ENCODE measurements around the gene TAX1BP3. TPM values are rescaled to one million over a fixed set of nuclear protein-coding genes. Genes with fewer than 3 reads are reported as not detected.

The TAX1BP3 gene
- total and polyA plus RNA-seq, 9 of the 15 experiments (the other 6 are each of a cell fraction or from before 2014, with no cell fraction given): 0.99 to 14.5 (median 6.2) TPM

DNA sequence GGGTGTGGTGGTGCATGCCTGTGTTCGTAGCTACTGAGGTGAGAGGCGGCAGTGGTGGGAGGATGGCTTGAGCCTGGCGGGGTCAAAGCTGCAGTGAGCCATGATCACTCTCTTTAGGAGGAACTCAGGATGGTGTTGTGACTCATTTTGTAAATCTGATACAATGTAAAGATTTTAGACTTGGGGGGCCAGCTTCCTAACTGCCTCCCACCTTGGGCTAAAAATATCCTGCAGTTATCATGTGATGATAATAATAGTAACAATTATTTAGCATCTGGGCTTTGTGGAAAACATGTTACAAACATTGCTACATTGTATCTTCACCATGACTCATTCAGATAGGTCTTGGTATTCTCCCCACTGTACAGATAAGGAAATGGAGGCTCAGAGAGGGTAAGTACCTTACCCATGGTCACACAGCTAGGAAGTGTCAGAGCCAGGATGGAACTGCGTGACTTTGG is 24.5 kb downstream of the TAX1BP3 start (continued):
- TF ChIP-seq ZNF124 (CRISPR knock-in tag; IDR thresholded peaks at IDR 0.05) (no peak), SMARCA5 (IDR thresholded peaks at IDR 0.05) (peak; percentile 65; the same call in 1 of the 2 replicates), RBM25 (IDR thresholded peaks at IDR 0.05; ENCODE audit: low read depth, low read length, severe bottlenecking) (peak; percentile 83), BCOR (IDR thresholded peaks at IDR 0.05) (peak; percentile 88), DPF2 (IDR thresholded peaks at IDR 0.05) (0 out of 2 replicates have a peak, but pooled peaks have one; percentile 21), NCOA2 (IDR thresholded peaks at IDR 0.05; ENCODE audit: partially characterized antibody in 2 of 2) (no peak), FOSL1 (tag; conservative IDR thresholded peaks at IDR 0.05) (0 out of 2 replicates have a peak, but pooled peaks have one; percentile 29)

DNA sequence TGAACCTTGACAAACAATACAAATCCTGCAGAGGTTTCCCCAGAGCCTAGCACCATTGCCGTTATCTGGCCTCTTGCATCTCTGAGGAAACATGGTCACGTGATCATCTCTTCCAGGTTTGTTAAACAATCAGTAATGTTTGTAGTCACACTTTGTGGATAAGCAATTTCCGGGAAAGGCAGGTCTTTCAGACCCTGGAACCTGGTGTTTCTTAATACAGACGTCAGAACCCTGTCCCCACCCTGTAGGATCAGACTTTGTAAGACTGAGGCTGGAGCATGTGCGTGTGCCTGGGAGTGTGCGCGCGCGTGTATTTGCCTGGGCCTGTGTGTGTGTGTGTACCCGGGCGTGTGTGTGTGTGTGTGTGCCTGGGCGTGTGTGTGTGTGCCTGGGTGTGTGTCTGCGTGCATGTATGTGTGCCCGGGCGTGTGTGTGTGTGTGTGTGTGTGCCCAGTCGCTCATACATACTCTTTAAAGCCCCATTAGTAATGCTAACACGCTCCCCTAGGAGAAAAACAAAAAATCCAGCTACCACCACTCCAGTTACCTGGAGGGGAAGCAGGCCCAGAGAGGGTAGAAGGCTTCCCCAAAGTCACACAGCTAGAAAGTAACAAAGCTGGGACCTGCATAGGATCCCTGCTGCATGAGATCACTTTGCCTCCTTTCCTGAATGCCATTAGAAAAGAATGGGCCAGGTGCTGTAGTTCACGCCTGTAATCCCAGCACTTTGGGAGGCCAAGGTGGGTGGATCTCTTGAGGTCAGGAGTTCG is 26.5 kb downstream of the TAX1BP3 start:
- no peak overlapping the region for H3K27ac ChIP-seq (ENCODE audit: extremely low read depth, low read depth, low read length)
- no peaks in the 10 kb centered on the region for H4K20me1 ChIP-seq (replicated peaks; ENCODE audit: control insufficient read depth, insufficient read depth, low read length)
- in situ Hi-C loops (cut with MboI): no loop called here
- no peaks in the 10 kb centered on the region for H3K9me1 ChIP-seq (ENCODE audit: control insufficient read depth, insufficient read depth, low read length)
- intact Hi-C loops (cut with micrococcal nuclease): no loop called here
- no peak overlapping the region for H3K9ac ChIP-seq (ENCODE audit: insufficient read depth in 1 of 2, low read depth in 2 of 2, low read length in 2 of 2)
- H3K4me3 ChIP-seq: no peak overlapping the region
- ATAC-seq: no peak
- H3K9me3 ChIP-seq (replicated peaks; ENCODE audit: control insufficient read depth, insufficient read depth, low read depth, low read length): no peaks in the 10 kb centered on the region
- FAIRE-seq: no peak
- DNase-seq (ENCODE audit: extremely low read depth in 1 of 4, low spot score in 3 of 4): peak in 2 of 4 experiments; percentile 17 to 34
- no peak overlapping the region for H2AFZ ChIP-seq (ENCODE audit: low read depth, low read length)
- no peaks in the 10 kb centered on the region for H3K27me3 ChIP-seq (ENCODE audit: control insufficient read depth in 2 of 2, insufficient read depth in 2 of 2, low read length in 2 of 2)
- no peak overlapping the region for H3K4me2 ChIP-seq (ENCODE audit: insufficient read depth, low read length)
- no TSS peak for BruUV-seq (replicated peaks)
- H3K36me3 ChIP-seq (ENCODE audit: control insufficient read depth, insufficient read depth, low read length): peaks cover 3% of the 10 kb centered on the region; the same call in 1 of the 3 replicates
- POLR2A ChIA-PET: interaction anchor here (0.6 kb wide), 1 partner anchor 17 kb away, joined by 3 read pairs; no protein-coding TSS in a partner anchor
- 41% methylated on average over 7 of the region's 19 CpGs for WGBS (ENCODE audit: insufficient coverage, low coverage, missing lambda C conversion rate)
- peaks cover 3% of the 10 kb centered on the region; the same call in 2 of the 3 replicates for H3K79me2 ChIP-seq (ENCODE audit: control insufficient read depth, insufficient read depth, low read length)
- H3K4me1 ChIP-seq (replicated peaks in 1 of 2; ENCODE audit: control insufficient read depth in 2 of 2, insufficient read depth in 2 of 2, low read length in 2 of 2): peaks cover 17 to 21% of the 10 kb centered on the region in 2 experiments
- CTCF ChIA-PET (ENCODE audit: low intra/inter-chr PET ratio): no interaction called here
- TF ChIP-seq RFX5 (IDR thresholded peaks at IDR 0.05; ENCODE audit: low read depth, low read length) (no peak), ZNF316 (IDR thresholded peaks at IDR 0.05) (no peak)
- TF ChIP-seq, protein P1, sequence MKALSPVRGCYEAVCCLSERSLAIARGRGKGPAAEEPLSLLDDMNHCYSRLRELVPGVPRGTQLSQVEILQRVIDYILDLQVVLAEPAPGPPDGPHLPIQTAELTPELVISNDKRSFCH (CRISPR knock-in tag; IDR thresholded peaks at IDR 0.05): no peak
- TF ChIP-seq, protein P1 (tag; IDR thresholded peaks at IDR 0.05): no peak
- TF ChIP-seq, protein P2, sequence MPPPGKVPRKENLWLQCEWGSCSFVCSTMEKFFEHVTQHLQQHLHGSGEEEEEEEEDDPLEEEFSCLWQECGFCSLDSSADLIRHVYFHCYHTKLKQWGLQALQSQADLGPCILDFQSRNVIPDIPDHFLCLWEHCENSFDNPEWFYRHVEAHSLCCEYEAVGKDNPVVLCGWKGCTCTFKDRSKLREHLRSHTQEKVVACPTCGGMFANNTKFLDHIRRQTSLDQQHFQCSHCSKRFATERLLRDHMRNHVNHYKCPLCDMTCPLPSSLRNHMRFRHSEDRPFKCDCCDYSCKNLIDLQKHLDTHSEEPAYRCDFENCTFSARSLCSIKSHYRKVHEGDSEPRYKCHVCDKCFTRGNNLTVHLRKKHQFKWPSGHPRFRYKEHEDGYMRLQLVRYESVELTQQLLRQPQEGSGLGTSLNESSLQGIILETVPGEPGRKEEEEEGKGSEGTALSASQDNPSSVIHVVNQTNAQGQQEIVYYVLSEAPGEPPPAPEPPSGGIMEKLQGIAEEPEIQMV (tag; conservative IDR thresholded peaks at IDR 0.05; ENCODE audit: low read depth): no peak
- TF ChIP-seq, protein P3, sequence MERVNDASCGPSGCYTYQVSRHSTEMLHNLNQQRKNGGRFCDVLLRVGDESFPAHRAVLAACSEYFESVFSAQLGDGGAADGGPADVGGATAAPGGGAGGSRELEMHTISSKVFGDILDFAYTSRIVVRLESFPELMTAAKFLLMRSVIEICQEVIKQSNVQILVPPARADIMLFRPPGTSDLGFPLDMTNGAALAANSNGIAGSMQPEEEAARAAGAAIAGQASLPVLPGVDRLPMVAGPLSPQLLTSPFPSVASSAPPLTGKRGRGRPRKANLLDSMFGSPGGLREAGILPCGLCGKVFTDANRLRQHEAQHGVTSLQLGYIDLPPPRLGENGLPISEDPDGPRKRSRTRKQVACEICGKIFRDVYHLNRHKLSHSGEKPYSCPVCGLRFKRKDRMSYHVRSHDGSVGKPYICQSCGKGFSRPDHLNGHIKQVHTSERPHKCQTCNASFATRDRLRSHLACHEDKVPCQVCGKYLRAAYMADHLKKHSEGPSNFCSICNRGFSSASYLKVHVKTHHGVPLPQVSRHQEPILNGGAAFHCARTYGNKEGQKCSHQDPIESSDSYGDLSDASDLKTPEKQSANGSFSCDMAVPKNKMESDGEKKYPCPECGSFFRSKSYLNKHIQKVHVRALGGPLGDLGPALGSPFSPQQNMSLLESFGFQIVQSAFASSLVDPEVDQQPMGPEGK (CRISPR knock-in tag; IDR thresholded peaks at IDR 0.05; ENCODE audit: borderline replicate concordance): no peak
- TF ChIP-seq, protein P4, sequence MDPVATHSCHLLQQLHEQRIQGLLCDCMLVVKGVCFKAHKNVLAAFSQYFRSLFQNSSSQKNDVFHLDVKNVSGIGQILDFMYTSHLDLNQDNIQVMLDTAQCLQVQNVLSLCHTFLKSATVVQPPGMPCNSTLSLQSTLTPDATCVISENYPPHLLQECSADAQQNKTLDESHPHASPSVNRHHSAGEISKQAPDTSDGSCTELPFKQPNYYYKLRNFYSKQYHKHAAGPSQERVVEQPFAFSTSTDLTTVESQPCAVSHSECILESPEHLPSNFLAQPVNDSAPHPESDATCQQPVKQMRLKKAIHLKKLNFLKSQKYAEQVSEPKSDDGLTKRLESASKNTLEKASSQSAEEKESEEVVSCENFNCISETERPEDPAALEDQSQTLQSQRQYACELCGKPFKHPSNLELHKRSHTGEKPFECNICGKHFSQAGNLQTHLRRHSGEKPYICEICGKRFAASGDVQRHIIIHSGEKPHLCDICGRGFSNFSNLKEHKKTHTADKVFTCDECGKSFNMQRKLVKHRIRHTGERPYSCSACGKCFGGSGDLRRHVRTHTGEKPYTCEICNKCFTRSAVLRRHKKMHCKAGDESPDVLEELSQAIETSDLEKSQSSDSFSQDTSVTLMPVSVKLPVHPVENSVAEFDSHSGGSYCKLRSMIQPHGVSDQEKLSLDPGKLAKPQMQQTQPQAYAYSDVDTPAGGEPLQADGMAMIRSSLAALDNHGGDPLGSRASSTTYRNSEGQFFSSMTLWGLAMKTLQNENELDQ (CRISPR knock-in tag; IDR thresholded peaks at IDR 0.05; ENCODE audit: borderline replicate concordance): no peak

Measured in K562 (cell line).